NCI-H524 (cell line): Measurements from ENCODE around the gene ALOXE3.

ENCODE experiments used
- DNase-seq, 2 experiments: peaks; one replicate each; lab custom pipeline; 2025; lab: John Stamatoyannopoulos, UW

The ALOXE3 gene

DNA sequence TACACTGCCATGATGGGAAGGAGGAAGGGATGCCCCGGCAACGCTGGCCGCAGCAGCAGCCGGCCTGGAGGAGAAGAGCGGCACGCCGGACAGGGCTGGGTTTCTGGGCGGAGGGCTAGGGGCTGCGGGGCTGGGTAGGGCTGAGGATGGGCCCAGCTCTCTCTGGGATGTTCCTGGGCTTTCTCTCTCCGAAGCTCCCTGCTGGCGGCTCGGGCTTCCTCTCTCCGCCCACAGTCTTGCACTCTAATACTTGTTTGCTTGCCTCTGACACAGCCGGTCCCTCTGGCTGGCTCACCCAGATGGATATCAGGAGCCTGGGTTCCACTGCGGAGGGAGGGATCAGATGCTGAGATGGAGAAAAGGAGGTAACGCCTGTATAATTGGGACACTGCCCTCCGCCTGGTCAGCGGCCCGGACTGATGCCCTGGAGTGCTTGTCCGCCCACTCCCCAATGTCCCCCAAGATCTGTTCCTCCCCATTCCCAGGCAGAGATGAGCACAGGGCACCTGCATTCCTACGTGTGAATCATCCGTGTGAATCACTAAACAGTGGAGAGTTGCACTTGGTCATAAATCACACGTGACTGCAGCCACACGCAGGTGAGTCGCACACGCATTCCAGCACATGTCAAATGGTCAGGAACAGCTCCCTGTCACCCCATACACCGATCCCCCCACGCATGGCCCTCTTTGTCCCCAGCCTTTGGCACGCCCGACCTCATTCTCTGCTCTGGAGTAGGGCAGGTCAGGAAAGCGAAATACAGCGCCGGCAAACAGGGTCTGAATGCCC, at the start of gene ALOXE3:
ALOXE3 (minus strand) TSS at position 535 of the 789 bp plus-strand sequence; CDS start at position 11, 524 bp downstream.
- peak in 1 of 2 experiments; percentile 11 for DNase-seq

DNA sequence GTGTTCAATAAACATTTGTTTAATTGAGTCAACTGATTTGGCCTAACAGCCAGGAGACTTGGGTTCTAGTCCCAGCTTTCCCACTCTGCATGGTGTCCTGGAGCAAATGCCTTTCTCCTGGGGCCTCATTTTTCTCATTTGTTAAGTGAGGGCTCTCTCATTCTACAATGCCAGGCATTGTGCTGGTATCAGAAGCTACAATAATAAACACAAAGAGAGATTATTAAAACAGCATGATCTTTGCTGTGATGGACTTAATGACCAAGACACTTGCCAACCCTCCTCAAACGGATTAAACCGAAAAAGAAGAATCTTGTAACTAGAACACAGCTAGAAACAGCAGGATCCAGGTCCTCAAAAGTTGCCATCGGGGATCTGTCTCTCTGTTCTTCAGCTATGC, 49.2 kb upstream of the ALOXE3 start:
- no peak for DNase-seq

DNA sequence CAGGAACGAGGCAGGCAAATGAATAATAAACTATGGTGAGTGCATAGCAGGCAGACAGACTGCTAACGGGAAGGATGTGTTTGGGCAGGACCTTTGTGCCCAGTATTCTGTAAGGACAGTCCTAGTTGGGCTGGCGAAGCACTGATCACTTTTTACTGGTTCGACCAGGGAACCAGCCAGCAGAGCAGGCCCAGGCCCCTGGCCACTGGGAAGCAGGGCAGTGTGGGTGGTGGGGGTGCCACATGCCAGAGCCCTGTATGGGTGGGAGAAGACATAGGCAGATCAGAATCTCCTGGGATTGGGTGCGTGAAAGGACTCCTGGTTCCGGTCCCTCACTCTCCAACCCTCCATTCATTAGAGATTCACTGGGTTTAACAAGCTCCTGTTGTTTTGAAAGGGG, 48.4 kb upstream of the ALOXE3 start:
- DNase-seq: no peak

DNA sequence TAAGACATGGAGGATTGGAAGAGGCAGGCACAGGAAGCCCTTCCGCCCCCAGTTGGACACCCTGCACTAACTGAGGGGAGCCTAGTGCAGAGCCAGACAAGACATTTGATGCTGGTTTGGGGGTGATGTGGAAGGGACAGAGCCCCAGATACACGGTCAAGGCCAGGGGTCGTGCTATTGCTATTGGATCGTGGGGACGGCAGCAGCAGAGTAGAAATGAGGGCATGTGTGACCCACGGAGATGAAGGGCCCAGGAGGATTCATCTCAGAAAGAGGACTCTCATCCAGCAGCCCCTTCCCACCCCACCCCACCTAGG, 46.5 kb upstream of the ALOXE3 start:
- DNase-seq: no peak

DNA sequence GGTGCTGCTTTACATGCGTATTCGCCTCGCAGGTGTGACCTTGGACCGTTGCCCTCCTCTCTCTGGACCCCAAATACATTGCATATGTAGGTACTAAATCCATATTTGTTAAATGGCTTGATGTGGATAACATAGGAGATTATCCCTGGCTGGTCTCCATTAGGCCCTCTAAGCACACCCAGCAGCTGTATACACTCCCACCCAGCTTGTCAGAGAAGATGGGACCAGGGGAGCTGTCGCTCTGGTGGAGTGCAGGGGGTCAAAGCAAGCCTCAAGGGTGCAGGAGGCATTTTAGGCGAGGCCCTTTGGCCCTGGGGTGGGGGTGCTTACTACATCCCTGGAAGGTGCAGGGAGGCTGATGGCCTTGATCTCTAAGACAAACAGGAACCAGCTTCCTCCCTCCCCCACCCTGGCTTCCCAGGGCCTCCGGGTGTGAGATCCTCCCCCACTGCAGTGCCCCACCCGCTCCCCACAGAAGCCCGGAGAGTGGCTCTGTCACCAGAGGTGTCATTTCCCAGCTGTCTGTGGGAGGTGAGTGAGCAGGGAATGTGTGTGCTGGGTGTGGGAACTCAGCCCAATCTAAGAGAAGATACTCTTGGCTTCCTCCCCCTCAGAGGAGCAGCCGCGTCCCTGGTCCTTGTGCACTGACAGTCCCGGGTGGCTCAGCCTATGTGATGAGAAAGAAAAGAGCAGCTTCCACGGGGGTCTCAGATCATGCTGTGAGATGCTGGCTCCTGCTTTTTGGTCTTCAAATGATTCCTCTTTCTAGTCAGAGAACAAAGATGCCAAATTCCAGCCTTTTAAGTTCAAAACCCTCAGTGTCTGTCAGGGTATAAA, 45.9 kb upstream of the ALOXE3 start:
- peak; percentile 14 to 22 for DNase-seq

DNA sequence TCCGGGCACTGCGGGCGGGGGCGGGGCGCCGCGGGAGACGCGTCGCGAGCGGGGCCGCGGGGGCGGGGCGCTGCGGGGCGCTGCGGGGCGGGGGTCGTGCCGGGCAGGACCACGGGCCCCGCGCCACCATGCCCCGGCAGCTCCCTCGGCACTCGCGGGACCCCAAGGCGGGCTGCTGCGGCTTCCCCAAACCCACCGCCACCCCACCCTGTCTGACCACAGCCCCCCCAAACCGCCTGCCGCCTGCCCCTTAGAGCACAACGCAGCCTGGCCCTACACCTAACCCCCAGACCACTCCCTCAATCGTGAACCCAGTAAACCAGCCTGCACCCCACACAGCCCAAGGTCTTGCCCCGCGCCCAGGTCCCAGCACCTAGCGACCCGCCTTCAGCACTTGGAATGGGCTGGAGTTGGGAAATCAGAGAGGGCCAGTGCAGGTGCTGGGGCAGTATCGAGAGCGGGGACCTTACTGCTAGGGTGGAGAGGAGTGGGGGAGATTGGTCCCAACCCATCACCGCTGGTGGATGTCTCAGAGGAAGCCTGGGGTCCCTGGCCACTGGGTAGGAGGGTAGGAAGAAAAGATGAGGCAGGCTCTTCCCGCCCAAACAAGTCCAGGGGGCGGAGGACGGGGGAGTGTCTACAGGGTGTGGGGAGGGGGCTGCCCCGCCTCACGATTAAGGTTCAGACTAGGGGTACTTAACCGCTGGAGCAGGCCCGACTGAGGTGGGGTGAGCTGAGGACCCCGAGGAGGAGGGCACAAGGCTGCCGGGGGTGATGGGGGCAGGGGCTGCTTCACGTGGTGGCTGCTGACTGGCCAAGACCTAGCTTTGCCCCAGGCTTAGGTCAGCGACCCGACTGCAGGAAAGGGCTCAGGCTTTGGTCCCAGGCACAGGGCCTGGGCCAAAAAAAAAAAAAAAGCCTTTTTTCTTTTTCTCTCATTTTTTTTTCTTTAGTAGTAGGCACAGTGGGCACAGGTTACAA, 45.0 kb upstream of the ALOXE3 start:
- DNase-seq: peak in 1 of 2 experiments; percentile 14

DNA sequence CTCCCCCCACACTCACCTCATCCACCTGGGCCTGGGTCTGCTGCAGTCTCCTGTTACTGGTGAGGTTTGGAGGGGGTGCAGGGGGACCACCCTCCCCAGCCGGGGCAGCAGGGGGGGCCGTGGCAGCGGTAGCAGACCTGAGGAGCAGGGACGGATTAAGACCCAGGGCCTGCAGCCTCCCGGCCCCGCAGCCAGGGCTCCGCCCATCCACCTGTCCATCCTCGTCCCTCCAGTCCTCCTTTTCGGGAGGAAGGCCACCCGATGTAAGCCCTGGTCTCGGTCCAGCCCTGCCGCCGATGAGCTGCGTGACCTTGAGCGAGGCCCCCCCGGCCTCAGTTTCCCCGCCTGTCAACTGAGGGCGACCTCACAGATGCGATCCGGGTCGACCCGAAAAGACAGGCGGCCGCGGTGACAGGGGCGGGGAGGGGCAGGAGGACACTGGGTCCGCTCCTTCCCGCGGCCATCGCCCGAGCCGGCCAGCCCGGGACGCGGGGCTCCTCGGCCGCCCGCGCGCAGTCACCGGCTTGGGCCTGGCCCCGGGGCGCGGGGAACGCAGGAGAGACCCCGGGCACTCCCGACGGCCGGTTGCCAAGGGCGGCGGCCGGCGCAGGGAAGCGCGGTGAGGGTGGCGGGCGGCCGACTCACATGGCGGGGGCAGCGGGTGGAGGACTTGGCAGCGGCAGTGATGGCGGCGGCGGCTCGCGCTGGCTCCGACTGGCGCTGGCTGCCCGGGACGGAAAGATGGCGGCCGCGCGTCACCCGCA, 44.1 kb upstream of the ALOXE3 start, which contains the start of gene VAMP2:
VAMP2 (minus strand) TSS at position 716 of the 764 bp plus-strand sequence; CDS start at position 647, 69 bp downstream.
- peak in 1 of 2 experiments; percentile 33 for DNase-seq

DNA sequence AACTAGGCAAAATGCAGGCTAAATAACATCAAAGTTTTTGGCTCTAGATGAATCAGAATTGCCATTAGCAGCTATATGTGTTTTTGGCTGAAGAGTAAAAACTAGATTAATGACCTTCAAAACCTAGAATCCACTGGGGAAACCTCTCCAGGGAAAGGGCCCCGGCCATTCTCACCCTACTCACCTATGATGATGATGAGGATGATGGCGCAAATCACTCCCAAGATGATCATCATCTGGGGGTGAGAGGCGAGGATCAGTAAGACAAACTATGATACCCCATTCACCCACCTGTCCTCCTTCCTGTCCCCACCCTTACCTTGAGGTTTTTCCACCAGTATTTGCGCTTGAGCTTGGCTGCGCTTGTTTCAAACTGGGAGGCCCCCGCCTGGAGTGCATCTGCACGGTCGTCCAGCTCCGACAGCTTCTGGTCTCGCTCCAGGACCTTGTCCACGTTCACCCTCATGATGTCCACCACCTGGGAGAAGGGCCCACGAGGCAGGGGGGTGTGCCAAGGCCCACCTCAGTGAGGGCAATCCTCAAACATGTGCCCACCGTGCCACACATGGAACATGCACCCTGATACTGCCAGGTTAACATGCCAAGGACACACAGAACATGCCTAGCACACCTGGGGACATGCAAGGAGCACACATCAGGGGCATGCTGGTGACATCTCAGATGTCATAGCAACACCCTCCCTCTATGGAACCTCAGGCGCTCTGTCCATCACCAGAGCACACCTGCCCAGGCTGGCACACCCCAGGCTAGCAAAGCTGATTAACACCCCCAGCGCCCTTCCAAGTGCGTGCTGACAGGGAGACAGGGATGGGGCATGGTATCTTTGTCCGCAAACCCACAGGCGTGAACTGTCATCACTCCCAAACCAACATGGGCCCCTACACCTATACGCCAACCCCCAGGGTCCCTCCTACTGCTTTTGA, 43.2 kb upstream of the ALOXE3 start:
- no peak for DNase-seq

DNA sequence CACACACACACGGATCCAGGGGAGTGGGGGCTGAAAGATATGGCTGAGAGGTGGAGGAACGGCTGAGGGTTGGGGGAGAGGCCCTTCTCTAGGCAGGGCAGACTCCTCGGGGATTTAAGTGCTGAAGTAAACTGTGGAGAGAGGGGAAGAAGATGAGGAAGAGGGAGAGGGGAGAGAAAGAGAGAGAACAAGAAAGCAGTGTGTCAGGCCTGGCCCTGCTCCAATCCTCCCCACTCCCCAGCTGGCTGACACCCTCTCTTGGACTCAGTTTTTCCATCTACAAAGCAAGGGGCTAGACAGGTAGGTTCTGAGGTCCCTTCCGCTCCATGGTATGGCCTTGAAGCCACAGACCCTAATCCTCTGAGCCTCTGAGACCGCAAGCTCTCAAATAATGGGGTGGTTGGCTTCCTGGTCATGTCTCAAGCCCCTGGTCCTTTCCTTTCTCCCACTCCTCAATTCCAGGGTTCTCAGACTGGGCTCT, 42.5 kb upstream of the ALOXE3 start:
- DNase-seq: no peak

DNA sequence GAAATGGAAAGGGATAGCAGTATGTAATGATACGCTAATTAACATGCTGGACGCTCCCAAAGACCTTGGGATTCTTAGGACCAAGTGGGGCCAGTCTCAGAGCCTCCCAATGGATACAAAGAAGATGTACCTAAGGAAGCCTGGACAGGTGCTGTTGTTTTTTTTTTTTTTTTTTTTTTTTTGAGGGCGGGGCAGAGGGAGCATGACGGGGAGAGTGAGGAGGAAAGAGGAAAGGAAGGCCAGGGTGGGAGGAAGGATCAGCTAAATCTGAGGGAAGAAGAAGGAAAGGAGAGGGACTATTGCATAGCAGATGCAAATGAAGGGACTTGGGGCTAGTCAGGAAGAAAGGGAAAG, 41.9 kb upstream of the ALOXE3 start:
- DNase-seq: no peak

DNA sequence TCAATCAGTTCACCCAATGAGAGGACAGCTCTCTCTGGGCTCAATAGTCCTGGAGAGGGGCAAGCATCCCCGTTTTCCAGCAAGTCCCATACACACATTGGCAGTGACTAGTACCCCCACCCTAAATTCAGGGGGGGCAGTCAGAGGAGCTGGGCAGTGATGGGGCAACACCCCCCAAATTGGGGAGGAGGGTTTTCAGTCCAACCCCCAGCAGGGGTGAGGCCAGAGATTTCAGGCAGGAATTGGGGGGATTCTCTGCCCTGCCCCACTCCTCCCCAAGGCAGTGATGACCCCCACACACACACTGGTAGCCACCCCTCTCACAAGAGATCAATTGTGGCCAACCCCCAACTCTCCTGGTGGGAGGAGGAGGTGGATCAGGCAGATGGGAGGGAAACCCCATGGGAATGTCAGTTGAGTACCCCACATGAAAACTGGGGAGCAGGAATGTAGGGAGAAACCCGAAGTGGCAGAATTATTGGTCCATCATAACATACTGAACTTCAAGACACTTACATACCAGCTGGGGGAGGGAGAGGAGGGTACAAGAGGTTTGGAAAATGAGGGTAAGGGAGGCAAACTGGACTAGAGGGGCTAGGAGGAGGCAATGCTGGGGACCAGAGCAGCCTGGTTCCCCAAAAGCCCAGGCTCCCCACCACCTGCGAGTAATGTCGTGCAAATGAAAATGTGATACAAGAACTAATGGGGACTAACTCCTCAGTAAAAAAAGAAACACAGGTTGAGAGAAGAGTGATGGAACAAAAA, 41.3 kb upstream of the ALOXE3 start:
- DNase-seq: no peak

DNA sequence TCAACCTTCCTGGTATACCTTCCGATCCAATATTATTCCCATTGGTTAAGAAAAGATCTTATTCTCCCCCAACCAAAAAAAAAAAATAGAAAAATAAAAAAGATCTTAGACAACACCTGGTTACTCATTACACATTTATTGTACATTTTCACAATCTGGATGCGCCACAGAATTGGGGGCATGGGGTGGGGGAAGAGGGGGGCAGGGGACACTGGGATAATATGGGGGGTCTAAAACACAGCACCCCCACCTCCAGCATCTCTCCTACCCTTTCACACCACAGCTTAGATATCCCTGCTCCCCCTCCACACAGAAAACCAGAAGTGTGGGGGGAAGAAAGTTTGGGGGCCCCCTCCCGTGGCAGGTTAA, 40.7 kb upstream of the ALOXE3 start:
- DNase-seq: no peak

DNA sequence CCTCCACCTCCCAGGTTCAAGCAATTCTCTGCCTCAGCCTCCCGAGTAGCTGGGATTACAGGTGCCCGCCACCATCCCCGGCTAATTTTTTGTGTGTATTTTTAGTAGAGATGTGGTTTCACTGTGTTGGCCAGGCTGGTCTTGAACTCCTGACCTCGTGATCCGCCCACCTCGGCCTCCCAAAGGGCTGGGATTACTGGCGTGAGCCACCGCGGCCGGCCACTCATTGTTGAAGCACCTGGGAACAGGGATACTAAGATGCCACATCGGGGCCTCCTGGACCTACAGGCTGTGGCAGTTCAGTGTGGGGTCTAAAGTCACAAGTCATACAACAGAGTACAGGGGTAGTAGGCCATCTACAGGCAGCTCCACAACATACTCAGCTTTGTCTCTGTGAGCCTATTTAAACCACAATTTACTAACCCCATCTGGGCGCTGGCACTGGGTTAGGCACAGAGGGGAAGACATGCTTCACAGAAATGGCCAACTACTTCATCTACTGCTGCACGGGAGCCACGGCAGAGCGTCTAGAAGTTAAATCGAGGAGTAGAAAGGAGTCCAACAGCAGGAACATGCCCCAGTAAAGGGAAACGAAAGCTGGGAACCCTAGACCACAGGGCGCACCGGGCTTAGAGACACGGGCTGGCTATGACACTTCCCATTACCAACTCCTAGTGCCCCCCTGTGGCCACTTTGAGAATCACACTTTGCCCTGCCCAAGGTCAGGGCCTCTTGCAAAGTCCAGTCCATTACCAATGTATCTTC, 40.1 kb upstream of the ALOXE3 start:
- peak in 1 of 2 experiments; percentile 62 for DNase-seq

DNA sequence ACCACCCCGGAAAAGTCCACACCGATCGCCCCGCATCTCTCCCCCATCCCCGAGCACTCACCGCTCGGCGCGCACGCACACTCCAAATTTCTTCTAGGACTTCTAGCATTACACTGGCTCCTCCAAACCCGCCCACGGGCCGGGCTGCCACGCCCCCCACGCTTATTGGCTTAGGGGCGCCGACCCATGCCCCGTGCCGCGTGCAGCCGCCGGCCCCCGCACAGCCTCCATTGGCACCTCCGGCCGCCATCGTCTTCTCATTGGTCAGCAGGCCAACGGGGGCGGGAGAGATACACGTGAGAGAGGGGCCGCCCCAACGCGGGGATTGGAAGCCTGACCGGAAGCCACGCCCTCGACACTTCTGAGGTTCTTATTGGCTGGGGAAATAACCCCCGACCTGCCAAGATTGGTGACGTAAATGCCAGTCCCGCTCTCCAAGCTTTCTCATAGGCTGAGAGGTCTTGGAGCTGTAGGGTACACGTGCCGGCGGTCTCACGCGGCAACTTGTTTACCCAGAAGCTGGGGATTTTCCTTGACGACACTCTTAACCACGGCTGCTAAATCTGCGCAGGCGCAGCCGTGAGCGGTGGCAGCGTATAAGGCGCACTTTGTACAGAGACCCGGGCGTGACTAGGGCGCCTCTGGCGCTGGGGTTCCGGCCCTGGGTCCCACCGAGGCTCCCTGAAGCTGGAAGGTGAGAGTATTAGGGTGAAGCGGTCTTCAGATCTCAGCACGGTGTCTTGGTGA, 38.1 kb upstream of the ALOXE3 start:
- DNase-seq: peak; percentile 91 to 97

DNA sequence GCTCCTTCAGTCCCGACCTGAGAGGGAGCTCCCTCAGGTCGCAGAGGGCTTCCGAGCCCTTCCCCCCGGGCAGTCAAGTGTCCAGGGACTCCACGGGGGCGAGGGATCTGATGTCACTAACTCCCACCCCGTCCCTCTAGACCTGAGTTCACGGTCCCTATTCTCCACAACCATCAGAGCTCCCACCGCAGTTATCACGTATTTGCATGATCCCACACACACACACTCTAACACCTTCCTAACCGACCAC, 37.6 kb upstream of the ALOXE3 start:
- no peak for DNase-seq

DNA sequence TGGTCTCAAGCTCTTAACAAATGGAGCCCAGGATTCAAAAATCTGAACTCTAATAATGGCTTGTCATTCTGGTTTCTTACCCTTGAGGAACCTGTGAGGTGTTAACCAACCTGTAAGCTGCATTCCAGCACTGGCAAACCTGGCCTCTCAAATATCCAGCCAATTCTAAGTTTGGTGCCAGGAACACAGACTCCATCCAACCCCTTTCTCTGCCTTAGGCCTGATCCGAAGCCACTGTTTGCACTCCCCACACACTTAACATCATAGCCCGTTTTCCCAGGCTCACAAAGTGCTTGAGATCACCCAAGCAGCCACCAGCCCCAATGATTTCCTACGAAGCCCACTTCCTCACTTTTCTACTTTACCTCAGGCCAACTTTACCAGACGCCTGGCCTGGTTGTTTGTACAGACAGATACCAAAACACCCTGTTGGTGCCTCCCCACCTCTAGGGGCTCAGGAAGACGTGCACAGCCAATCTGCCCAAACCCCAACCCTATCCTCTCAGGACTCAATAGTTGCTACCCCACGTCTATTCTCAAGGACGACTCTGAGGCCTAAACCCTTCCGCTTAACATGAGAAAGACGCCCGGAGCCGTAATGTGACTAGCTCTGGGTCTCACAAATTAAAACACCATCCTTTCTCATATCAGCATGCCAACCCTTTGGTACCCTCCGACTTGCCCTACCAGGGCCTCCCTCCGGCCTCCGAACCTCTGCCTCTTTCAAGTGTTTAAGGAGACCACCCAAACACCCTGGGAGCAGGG, 37.1 kb upstream of the ALOXE3 start:
- DNase-seq: no peak

DNA sequence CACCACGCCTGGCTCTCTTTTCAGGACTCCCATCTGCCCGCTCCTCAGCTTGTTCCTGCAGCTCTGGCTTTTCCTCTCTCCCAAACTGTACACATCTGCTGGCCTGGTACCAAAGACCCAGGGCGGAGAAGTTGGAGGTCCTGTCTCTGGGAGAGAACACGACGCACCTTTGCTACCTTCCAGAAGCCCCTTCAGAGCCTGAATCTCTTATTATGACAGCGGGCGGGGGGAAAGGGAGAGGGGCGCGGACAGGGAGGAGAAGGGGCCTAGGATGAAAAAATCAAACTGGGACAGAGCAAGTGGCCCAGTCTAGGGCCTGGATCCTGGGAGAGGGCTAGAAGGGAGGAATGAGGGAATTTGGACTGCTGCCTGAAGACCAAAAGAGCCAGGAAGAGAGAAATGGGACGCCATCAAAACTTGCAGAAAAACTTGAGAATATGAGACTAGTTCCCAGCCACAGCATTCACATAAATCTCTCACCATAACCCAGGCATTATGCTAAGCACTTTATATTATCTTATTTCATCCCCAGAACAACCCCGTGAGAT, 36.4 kb upstream of the ALOXE3 start:
- no peak for DNase-seq
